GM19023 (cell line): Measurements from ENCODE around the gene RSPO3.
"Not testable (repeated sequence)": the region's sequence is repeated elsewhere in the genome, so short reads cannot be mapped to it uniquely, and the experiment has no call there.

Source experiments
- ATAC-seq: cut with Tn5 transposase; IDR thresholded peaks from one replicate; pipeline ENCODE4 v1.9.1; 2021; ENCODE audit warnings: mild to moderate bottlenecking, moderate library complexity; ENCODE audit not compliant: unreplicated experiment

RSPO3 gene, protein sequence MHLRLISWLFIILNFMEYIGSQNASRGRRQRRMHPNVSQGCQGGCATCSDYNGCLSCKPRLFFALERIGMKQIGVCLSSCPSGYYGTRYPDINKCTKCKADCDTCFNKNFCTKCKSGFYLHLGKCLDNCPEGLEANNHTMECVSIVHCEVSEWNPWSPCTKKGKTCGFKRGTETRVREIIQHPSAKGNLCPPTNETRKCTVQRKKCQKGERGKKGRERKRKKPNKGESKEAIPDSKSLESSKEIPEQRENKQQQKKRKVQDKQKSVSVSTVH

DNA sequence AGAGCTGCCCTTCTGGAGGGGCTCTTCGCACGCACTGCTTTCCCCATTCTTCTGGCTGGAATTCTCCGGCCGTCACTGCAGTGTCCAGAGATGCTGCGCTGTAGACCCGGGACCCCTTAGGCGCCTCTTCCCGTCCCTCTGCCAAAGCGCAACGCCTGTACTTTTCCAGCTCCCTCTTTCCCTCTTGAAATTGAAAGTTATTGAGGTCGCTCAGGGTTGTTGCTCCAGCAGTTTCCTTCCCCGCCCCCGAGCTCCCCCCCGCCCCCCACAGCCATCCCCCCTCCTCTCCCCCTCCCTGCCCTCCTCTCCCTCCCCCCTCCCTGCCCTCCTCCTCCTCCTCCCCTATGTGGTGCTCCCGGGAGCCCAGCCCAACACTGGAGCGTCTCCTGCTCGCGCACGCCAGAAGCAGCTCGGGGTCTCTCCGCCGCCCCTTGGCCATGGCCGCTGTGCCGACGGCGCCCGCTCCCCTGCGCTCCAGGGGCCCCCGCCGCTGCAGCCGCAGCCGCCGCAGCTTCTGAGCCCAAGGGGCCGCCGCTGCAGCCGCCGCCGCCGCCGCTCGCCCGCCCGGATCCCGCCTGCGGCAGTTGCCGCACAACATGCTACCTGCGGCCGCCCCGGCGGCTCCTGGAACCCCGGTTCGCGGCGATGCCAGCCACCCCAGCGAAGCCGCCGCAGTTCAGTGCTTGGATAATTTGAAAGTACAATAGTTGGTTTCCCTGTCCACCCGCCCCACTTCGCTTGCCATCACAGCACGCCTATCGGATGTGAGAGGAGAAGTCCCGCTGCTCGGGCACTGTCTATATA lies at the start of gene RSPO3:
Gene RSPO3, plus strand, starts transcription at position 374 of the 804 bp plus-strand sequence. CDS start 522 bp downstream, outside the sequence.
- ATAC-seq: no peak

DNA sequence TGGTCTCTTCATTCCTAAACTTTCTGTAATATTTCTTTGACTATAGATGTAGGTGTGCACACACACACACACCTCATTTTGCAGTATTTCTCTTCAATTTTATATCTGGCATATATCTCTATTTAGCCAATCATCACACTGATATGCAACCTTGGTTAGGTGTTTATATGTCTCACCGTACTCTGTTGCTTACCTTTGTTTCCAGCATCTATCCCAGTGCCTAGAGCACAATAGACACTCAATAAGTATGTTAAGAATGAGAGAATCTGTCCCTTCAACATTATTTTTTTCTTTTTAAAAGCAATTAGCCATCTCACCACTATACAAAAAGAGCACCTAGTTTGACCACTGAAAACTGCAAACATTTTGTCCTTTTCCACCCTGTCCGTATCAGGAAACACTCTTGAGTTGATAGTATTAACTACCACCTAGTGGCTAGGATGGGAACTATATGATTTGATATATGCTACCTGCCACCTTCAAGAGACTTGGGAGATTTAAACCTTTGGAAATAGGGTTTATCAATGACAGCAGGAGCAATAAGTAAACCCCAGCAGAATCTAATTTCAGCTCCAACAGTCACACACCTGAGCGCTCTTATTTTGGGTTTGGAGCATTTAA lies 48.7 kb upstream of the RSPO3 start:
- ATAC-seq: peak; percentile 55

DNA sequence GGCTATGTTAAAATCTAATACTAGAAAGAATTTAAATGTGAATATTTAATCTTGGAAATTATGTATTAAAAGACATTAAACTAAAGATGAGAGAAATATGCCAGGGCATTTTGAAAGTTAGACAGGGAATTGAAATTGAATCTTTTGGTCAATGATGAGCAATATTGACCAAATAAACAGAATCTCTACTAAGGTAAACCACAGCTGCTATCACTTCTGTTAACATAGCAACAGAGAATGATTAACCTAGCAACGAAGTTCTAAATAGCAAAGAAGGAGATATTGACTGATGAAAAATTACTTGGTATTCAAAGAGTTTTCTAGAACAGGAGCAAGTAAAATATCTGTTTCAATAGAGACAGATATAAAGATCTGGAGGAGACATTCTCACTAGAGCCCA lies 45.2 kb upstream of the RSPO3 start:
- ATAC-seq: peak; percentile 65

DNA sequence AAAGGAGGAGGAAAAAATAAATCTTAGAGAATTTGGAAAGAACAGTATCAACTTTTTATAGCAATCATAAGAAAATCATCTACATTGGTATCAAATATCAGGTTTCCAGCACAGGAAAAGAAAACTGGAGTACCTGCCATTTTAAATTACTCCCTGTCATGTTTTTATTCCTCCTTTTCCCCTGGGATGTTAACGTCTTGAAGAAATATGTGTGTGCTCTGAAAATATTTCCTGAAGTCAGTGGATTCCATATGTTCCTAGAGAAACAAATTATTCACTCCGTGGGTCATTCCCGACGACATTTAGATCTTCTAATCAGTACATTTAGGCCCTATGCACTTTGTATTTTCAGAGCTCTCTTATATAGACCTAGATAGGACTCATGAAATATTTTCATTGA lies 42.0 kb upstream of the RSPO3 start:
- no peak for ATAC-seq

DNA sequence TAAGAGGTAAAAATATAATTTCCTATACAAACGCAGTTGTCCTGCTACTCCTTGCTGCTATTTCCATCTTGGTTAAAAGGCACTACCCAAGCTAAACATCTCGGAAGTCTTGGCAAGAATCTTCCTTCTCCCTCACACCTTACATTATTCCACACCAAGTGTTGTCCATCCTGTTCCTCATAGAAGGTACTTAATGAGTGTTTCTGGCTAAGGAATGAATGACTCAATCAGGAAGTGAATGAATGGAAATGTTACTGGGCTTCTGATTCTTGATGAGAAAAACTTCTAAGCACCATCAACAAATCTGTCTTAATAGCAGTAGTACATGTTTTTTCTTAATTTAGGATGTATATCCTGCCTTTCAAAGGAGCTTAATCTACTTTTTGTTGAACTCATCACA lies 40.6 kb upstream of the RSPO3 start:
- ATAC-seq: no peak

DNA sequence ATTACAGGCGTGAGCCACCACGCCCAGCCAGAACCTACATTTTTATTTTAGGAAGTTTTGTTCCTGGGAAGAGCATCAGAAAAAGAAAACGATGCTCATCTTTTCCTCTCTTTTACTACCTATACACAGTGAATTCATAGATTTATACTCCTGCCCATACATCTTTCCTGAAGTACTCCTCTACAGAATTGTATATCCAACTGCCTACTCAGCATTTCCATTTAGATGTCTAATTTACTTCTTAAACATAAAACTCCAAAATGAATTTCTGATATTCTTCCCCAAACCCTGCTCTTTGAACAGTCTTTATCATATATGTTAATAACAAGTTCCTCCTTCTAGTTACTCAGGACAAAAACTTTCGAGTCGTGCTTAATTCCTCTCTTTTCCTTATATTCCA lies 39.8 kb upstream of the RSPO3 start:
- no peak for ATAC-seq

DNA sequence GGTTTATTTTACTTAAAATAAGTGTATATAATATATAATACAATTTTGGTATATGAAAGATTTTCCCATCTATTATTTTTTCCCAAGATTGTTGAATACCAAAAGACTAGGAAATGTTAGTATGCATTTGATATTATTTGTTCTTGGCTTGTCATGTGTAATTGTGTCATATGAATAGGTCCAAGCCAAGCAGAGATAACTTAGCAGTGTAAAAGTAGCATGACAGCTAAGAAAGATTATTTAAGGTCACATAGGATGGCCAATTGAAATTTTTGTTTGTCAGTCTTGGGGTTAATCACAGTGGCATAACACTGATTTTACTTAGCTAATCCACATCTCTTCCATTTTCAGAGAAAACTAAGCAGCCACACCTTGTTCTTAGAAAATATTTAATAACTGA lies 38.8 kb upstream of the RSPO3 start:
- no peak for ATAC-seq

DNA sequence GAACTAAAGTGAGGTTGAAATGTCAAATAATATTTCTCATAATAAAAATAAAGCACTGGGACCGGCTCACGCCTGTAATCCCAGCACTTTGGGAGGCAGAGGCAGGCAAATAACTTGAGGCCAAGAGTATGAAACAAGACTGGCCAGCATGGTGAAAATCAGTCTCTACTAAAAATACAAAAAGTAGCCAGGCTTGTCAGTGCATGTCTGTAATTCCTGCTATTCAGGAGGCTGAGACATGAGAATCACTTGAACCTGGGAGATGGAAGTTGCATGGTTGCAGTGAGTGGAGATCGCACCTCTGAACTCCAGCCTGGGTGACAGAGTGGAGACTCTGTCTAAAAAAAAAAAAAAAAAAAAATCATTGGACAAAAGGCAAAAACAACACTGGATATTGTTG lies 38.4 kb upstream of the RSPO3 start:
- no peak for ATAC-seq

DNA sequence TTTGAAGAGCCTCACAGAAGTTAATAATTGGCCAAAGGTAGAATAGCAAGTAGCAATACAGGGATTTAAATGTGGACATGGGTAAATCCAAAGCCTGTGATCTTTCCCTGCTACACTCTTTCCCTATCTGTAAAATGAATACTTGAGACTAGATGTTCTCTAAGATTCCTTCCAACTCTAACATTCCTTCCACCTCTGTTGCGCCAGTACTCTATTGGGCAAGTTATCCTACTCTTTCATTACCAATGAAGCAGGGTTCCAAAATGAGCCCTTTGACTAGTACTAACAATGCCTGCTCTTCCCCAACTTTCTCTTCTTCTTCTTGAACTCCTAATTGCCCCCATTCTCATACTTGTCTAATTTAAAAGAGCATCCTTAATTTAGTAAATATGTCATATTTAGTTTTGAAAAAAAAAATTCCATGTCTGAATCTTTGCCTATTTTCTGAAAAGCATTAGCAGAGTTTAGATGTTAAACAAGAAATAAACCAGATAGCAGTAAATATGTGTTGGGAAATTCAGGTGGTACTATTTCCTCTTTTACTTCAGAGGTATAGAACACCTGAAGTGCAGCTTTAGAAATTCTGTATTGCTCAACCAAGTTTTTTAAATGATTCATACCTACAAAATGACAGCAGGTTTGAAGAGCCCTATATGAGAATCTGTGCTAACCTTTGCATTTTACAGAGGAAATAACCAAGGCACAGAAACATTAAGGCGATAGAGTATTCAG lies 35.1 kb upstream of the RSPO3 start:
- ATAC-seq: no peak

DNA sequence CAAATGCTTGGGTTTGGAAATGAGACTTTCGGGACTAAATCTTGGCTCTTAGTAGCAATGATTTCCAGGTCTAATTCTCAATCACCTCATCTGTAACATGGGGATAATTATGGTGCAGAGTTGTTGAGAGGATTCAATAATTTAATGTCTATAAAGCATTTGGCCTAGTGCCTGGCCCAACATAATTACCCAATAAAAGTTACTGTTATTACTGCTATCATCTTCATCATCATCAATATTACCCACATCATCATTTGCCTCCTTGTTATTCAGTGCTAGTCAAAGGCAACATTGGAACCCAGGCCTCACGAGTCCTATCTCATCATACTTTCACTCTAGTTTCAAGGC lies 34.5 kb upstream of the RSPO3 start:
- ATAC-seq: no peak

DNA sequence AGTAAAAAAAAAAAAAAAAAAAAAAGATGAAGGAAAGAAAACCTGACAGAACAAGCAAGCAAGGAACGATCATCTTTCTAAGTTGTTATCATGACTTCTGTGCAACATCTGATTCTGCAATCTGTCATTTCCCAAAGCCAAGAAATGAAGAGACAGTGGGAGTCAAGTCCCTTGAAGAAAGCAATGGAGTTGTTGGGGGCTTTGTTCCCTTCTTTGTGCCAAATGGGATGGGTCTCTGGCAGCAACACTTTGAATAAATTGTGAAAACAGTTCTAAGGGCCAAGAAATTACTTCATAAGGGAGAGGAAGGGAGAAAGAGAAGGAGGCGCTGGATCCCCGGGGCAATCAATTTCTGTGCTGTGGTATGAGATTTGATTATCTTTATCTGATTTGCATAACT lies 33.3 kb upstream of the RSPO3 start:
- ATAC-seq: no peak

DNA sequence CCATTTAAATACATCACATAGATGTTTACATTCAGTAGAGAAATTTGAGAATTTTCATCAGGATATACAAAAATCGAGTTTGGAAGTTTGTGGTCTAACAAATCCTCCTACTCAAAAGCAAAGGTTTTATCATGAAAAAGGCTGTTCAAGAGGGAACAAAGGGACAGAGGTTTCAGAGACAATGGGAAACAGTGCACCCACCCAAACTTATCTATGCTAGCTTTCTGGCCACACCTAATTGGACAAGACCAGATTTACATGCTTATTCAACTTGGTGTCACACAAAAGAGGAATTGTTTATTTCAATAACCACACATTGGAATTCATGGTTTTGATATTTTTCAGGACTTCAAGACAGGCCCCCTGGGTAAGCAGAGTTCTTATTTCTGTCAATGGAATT lies 28.4 kb upstream of the RSPO3 start:
- ATAC-seq: no peak

DNA sequence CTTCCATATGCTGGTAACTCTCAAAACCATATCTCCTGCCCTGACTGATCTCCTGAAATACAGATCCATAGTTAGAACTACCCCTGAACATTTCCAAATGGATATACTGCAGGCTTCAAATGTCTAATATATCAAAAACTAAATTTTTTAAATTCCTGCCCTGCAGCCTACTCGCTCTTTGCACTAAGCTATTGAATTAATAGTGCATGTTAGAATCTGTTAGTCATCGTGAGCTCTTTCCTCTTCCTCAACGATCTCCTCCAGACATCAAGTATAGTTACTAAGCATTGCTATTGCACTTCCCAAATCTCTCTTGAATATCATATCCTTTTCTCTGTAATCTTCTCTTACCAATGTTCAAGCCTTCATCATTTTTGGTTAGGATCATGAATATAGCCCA lies 26.0 kb upstream of the RSPO3 start:
- ATAC-seq: no peak

DNA sequence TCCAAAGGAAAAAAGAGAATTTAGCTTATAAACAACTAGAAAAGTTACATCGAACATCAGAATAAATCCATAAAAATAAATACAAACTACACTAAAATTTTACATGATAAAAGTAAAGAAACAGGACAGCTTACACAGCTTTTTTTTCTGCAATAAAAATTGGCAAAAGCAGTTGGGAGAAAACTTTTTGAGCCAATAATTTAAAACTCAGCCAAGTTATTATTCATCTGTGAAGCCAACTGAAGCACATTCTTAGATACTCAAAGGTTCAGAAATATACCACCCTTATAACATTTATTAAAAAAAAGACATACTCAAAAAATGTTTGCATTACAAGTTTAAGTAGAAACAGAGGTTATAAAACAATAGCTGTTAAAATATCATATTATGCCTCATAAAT lies 23.7 kb upstream of the RSPO3 start:
- no peak for ATAC-seq

DNA sequence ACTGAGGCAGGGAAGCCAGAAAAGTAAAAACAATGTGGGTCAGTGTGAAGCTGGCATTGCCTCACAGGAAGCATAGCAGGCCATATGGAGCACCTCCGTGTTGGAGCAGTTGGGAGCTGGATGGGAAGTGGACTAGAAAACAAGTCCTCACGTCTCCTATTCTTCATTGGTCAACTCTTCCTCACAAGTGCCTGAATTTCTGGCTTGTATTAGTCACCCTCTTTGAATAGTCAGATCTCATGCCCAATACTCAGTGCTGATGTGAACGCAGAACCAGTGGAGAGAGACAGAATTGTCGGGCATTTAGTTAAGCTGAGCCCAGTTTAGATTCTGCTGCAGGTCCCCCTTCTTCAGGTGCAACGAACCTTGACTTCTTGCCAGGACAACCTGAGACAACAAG lies 22.3 kb upstream of the RSPO3 start:
- ATAC-seq: no peak

DNA sequence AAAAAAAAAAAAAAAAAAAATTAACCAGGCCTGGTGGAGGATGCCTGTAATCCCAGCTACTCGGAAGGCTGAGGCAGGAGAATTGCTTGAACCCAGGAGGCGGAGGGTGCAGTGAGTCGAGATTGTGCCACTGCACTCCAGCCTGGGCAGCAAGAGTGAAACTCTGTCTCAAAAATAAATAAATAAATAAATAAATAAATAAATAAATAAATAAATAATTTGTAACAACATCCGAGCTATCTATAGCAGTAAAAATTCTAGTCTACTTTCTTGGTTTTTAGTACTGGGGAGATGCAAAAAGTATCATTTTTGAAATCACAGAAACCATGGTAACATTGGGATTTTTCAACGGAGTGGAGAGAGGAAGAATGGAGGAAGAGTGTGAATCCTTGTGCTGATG lies 21.0 kb upstream of the RSPO3 start:
- not testable (repeated sequence) for ATAC-seq

DNA sequence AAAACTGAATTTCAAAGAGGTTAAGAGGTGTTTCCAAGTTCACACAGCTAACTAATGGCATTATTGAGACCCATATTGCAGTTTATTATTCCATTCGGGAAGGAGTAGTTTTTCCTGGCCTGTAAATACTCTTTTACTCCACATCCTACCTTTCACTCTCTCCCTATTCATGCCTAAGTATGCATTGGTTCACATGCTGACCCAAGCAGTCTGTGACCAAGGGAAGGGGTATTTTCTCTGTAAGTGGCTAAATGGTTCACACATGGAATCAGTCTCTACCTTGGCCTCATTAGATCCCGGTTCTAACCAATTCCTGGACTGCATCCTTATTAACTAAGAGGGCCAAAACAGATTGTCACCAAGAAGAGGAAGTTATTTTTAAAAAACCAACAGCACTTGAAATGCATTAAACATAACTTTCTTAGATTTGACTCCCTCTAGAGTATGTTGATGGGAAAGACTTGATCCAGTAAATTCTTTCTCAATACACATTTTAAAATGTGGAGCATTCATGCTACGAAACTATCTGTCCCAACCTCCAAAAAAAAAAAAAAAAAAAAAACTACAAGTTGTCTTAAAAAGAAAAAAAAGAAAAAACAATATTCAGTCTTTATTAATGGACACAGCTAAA lies 17.8 kb upstream of the RSPO3 start:
- no peak for ATAC-seq

DNA sequence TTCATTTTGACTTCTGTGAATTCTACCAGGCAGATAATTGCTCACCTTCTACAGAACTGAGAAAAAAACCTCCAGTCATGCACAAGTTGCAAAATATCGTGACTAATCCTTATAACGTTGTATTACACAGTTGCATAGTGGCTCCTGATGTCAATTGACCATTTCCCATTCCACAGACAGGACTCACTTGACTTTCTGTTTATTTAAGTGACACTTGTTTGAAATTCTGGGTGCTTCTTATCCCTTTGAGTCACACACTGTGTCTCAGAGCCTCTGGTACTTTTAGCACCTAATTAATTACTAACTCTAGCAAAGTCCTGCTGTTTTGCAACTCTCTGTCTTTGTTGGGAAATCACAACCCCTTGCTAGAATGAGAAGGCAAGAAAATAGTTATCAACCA lies 16.2 kb upstream of the RSPO3 start:
- ATAC-seq: no peak

DNA sequence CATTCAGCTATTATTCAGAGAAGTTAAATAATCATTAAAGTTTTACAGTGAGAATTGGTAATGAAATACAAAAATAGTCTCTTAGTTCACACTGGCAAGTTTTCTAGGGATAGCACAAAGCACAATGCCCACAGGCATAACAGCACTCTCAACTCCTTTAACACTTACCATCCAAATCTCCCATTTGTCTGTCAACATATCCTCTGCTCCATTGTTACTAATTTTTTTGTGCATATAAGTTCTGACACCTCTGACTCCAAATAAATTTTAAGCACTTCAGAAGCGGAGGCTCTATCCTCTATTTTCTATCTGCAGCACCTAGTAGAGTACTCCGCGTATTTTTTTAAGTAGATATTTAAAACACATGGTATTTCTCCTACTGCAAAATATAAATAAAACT lies 15.6 kb upstream of the RSPO3 start:
- ATAC-seq: no peak

DNA sequence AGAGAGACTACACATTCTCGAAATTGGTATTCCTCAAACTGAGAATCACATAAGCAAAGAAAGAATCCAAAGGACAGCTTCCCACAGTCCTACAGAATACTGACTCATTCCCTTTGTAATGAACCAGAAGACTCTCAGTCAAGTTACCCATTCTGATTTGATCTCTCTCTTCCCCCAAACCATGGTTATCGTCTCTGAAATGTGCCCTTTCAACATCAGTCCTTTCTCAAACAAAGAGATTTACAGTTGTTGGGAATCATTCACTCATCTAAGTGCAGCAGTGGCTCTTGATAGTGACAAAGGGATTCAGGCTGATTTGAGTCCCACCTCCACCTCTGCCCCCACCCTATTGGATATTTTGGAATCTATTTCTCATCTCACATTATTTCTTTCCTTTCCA lies 15.0 kb upstream of the RSPO3 start:
- no peak for ATAC-seq

DNA sequence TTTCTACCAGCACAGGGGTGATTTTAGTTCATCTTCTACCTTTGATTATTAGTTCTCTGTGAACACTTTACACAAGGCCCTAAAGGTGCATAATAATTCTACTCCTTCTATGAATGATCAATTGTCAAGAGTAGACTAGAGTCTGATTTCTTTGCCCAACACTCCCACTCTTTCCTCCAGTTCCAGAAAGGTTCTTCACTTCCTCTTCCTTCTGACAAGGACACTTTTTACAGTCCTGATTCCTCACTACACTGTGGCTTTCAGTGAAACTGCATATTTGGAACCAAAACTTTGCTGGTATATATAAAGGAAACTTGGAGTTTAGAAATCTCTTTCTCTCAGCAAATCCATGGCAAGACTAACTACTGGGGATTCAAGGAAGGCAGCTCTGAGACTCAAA lies 10.6 kb upstream of the RSPO3 start:
- no peak for ATAC-seq
